HepG2 (cell line): ENCODE measurements around the gene CAMK2D. TPM values are rescaled to one million over a fixed set of nuclear protein-coding genes. Genes with fewer than 3 reads are reported as not detected.
"Not testable (repeated sequence)": the region's sequence is repeated elsewhere in the genome, so short reads cannot be mapped to it uniquely, and the experiment has no call there.

ENCODE experiments used
- ATAC-seq: fragments of 200-7000 bp; cut with Tn5 transposase; 3 replicates; pipeline ENCODE4 v1.9.1; 2020; ENCODE audit warnings: mild to moderate bottlenecking, moderate library complexity
- BruUV-seq: library from RNA; stranded (reverse); fragments of 400-500 nt; replicated peaks from 2 replicates; lab custom pipeline; 2021; lab: Mats Ljungman, UMichigan
- CTCF ChIA-PET: fragments of 300-600 bp; formaldehyde crosslinking; extraction: SDS; loops from one replicate; lab custom pipeline; 2021; ENCODE audit warnings: low total read pairs, inconsistent platforms, low intra/inter-chr PET ratio; lab: Yijun Ruan, JAX
- POLR2A ChIA-PET: fragments of 350-600 bp; sonication (Branson Sonifier 250); formaldehyde crosslinking; loops from one replicate; lab custom pipeline; 2020; ENCODE audit warnings: antibody characterized with exemption, inconsistent platforms; lab: Yijun Ruan, JAX
- DNase-seq: peaks from one replicate; pipeline ENCODE4 v3.0.0-alpha.2; 2015; ENCODE audit warnings: low spot score
- FAIRE-seq: peaks from 3 replicates; lab custom pipeline; 2011; peaks lifted over from hg19 to GRCh38; lab: Jason Lieb, UNC
- H2AFZ ChIP-seq: one replicate; pipeline ENCODE4 v1.6.1; 2011; ENCODE audit warnings: low read length, inconsistent platforms
- H3K27ac ChIP-seq: fragments of 300-600 bp; 3 replicates; pipeline ENCODE4 v1.8.0; 2011; ENCODE audit warnings: mixed run types, mild to moderate bottlenecking, mixed read lengths, low read length, inconsistent platforms; ENCODE audit not compliant: insufficient read depth; ENCODE audit errors: extremely low read length
- H3K27me3 ChIP-seq, 2 experiments: fragments of 200-600 bp in 1 of 2; 2 replicates in 1 of 2; 3 replicates in 1 of 2; pipeline versions ENCODE4 v1.6.0 to v1.8.0; 2011; ENCODE audit warnings: low read length in 2 of 2, mild to moderate bottlenecking in 2 of 2, moderate library complexity in 2 of 2, inconsistent platforms in 1 of 2; ENCODE audit not compliant: insufficient read depth in 2 of 2, control insufficient read depth in 1 of 2
- H3K36me3 ChIP-seq, 2 experiments: fragments of 200-600 bp in 1 of 2; replicated peaks in 1 of 2; 2 replicates in 1 of 2; 3 replicates in 1 of 2; pipeline versions ENCODE4 v1.5.1 to v1.8.0; 2011; ENCODE audit warnings: low read length in 2 of 2, inconsistent platforms in 1 of 2; ENCODE audit not compliant: insufficient read depth in 2 of 2, control insufficient read depth in 1 of 2
- H3K4me1 ChIP-seq: 2 replicates; pipeline ENCODE4 v1.5.1; 2012; ENCODE audit warnings: low read length, inconsistent platforms; ENCODE audit not compliant: insufficient read depth
- H3K4me2 ChIP-seq: 2 replicates; pipeline ENCODE4 v1.6.0; 2011; ENCODE audit warnings: low read depth, low read length, inconsistent platforms
- H3K4me3 ChIP-seq, 3 experiments: fragments of 200-600 bp in 1 of 3; sonication (generic), shearing (Covaris generic) in 1 of 3; replicated peaks in 1 of 3; 2 replicates each; pipeline ENCODE4 v1.5.1; 2011 to 2016; ENCODE audit warnings: low read length in 3 of 3, inconsistent platforms in 2 of 3, low read depth in 2 of 3, mild to moderate bottlenecking in 2 of 3, control low read depth in 1 of 3, mixed read lengths in 1 of 3; ENCODE audit not compliant: insufficient read depth in 1 of 3
- H3K79me2 ChIP-seq: one replicate; pipeline ENCODE4 v1.6.1; 2011; ENCODE audit warnings: low read length, inconsistent platforms; ENCODE audit not compliant: insufficient read depth
- H3K9ac ChIP-seq: 2 replicates; pipeline ENCODE4 v1.6.0; 2011; ENCODE audit warnings: mild to moderate bottlenecking, low read depth, low read length, inconsistent platforms; ENCODE audit not compliant: insufficient read depth
- H3K9me3 ChIP-seq: 2 replicates; pipeline ENCODE4 v1.5.1; 2012; ENCODE audit warnings: mild to moderate bottlenecking, low read length
- H4K20me1 ChIP-seq: 2 replicates; pipeline ENCODE4 v1.6.0; 2011; ENCODE audit warnings: inconsistent platforms, mild to moderate bottlenecking, low read length, moderate library complexity; ENCODE audit not compliant: insufficient read depth
- BCL6 ChIP-seq: IDR thresholded peaks from 2 replicates; pipeline ENCODE4 v1.6.1; 2016; ENCODE audit warnings: missing genetic modification reagents, missing compliant biosample characterization
- E2F1 ChIP-seq: sonication (generic); formaldehyde crosslinking; IDR thresholded peaks from 2 replicates; pipeline ENCODE4 v1.5.0; 2020; ENCODE audit warnings: missing genetic modification reagents
- EP300 ChIP-seq, 3 experiments: sonication (generic) in 1 of 3; formaldehyde crosslinking in 1 of 3; IDR thresholded peaks; 2 replicates each; pipeline versions ENCODE4 v1.5.1 to v1.6.1; 2011 to 2020; ENCODE audit warnings: low read depth in 2 of 3, low read length in 2 of 3, borderline replicate concordance in 1 of 3, improper control_type of control experiment in 1 of 3, mild to moderate bottlenecking in 1 of 3, missing genetic modification reagents in 1 of 3, moderate library complexity in 1 of 3
- FOXA1 ChIP-seq, 2 experiments: fragments of 450-650 bp in 1 of 2; sonication (generic) in 1 of 2; formaldehyde crosslinking in 1 of 2; IDR thresholded peaks; 2 replicates each; pipeline versions ENCODE4 v1.4.0 to v1.6.1; 2016 to 2020; ENCODE audit warnings: missing genetic modification reagents in 1 of 2
- FOXJ3 ChIP-seq: sonication (generic); formaldehyde crosslinking; IDR thresholded peaks from 2 replicates; pipeline ENCODE4 v1.4.0; 2020; ENCODE audit warnings: missing genetic modification reagents, mild to moderate bottlenecking, borderline replicate concordance
- GATA4 ChIP-seq: sonication (generic); IDR thresholded peaks from 2 replicates; pipeline ENCODE4 v1.6.1; 2016; ENCODE audit warnings: antibody characterized with exemption, low read depth, borderline replicate concordance
- GATAD2A ChIP-seq: IDR thresholded peaks from 2 replicates; pipeline ENCODE4 v1.6.1; 2016
- HNF4A ChIP-seq: sonication (generic); formaldehyde crosslinking; IDR thresholded peaks from 2 replicates; pipeline ENCODE4 v1.4.0; 2020; ENCODE audit warnings: missing genetic modification reagents
- KDM1A ChIP-seq: IDR thresholded peaks from 2 replicates; pipeline ENCODE4 v1.6.1; 2016; ENCODE audit warnings: missing compliant biosample characterization
- KDM5B ChIP-seq: sonication (generic); formaldehyde crosslinking; IDR thresholded peaks from 2 replicates; pipeline ENCODE4 v1.4.0; 2020; ENCODE audit warnings: missing genetic modification reagents, mild to moderate bottlenecking, borderline replicate concordance
- MAFK ChIP-seq, 2 experiments: IDR thresholded peaks in 1 of 2; conservative IDR thresholded peaks in 1 of 2; 2 replicates each; pipeline ENCODE4 v1.6.1; 2011; ENCODE audit warnings: improper control_type of control experiment in 2 of 2, low read length in 2 of 2
- MIER3 ChIP-seq: IDR thresholded peaks from 2 replicates; pipeline ENCODE4 v1.6.1; 2016; ENCODE audit warnings: missing compliant biosample characterization, borderline replicate concordance
- NFKB2 ChIP-seq: sonication (generic); formaldehyde crosslinking; IDR thresholded peaks from 2 replicates; pipeline ENCODE4 v1.4.0; 2020; ENCODE audit warnings: missing genetic modification reagents, borderline replicate concordance
- PAXIP1 ChIP-seq: sonication (generic); formaldehyde crosslinking; conservative IDR thresholded peaks from 2 replicates; pipeline ENCODE4 v1.4.0; 2020; ENCODE audit warnings: mild to moderate bottlenecking, missing genetic modification reagents, moderate library complexity
- SOX5 ChIP-seq: IDR thresholded peaks from 2 replicates; pipeline ENCODE4 v1.6.1; 2016; ENCODE audit warnings: borderline replicate concordance
- TARDBP ChIP-seq: sonication (generic); formaldehyde crosslinking; IDR thresholded peaks from 2 replicates; pipeline ENCODE4 v1.8.0; 2022; ENCODE audit warnings: mild to moderate bottlenecking, missing genetic modification reagents
- ZMYM4 ChIP-seq: sonication (generic); formaldehyde crosslinking; IDR thresholded peaks from 2 replicates; pipeline ENCODE4 v1.8.1; 2023; ENCODE audit warnings: mild to moderate bottlenecking, missing genetic modification reagents
- ZNF253 ChIP-seq: sonication (generic); formaldehyde crosslinking; IDR thresholded peaks from 2 replicates; pipeline ENCODE4 v1.8.0; 2022; ENCODE audit warnings: mild to moderate bottlenecking, missing genetic modification reagents, borderline replicate concordance
- ZNF674 ChIP-seq: sonication (generic); formaldehyde crosslinking; IDR thresholded peaks from 2 replicates; pipeline ENCODE4 v1.5.0; 2020; ENCODE audit warnings: low read depth, mild to moderate bottlenecking, missing genetic modification reagents
- WGBS: methylation state at CpG from one replicate; pipeline ENCODE4 v1.1.6; 2017; ENCODE audit warnings: low lambda C conversion rate; 5-methylcytosine and 5-hydroxymethylcytosine counted together
- in situ Hi-C: cut with HindIII; loops from 2 replicates; pipeline ENCODE4 v1.10.0; 2017; ENCODE audit warnings: low pct_unique_long_range_greater_than_20kb; ENCODE audit not compliant: extremely low pct_ligation_motif_present
- intact Hi-C: fragments of 100-400 bp; cut with micrococcal nuclease; formaldehyde crosslinking; loops from one replicate; pipeline ENCODE4 v1.10.0; 2022; ENCODE audit not compliant: unreplicated experiment
- polyA plus RNA-seq, 8 experiments: library from polyadenylated mRNA; depleted of rRNA in 3 of 8; stranded (reverse) in 7 of 8; unstranded in 1 of 8; fragments of >200 nt; fragmentation: Illumina TruSeq in 4 of 8; extraction: Trizol in 4 of 8; gene quantifications; 2 replicates each; pipeline versions ENCODE4 v1.2.1 to v1.2.3, GENCODE V29; 2011 to 2016; ENCODE audit warnings: low read depth in 4 of 8, missing spikeins in 1 of 8, mixed read lengths in 1 of 8; ENCODE audit not compliant: insufficient read depth in 1 of 8
- total RNA-seq, 5 experiments: library from RNA; depleted of rRNA; stranded (reverse); fragments of >200 nt; fragmentation: Illumina TruSeq; extraction: Trizol; gene quantifications; 2 replicates each; pipeline ENCODE4 v1.2.3, GENCODE V29; 2016; ENCODE audit warnings: low read depth in 1 of 5

The CAMK2D gene
- total and polyA plus RNA-seq, 2 of the 13 experiments (the other 11 are each of a cell fraction or from before 2014, with no cell fraction given), result 18.0 to 65.4 TPM

DNA sequence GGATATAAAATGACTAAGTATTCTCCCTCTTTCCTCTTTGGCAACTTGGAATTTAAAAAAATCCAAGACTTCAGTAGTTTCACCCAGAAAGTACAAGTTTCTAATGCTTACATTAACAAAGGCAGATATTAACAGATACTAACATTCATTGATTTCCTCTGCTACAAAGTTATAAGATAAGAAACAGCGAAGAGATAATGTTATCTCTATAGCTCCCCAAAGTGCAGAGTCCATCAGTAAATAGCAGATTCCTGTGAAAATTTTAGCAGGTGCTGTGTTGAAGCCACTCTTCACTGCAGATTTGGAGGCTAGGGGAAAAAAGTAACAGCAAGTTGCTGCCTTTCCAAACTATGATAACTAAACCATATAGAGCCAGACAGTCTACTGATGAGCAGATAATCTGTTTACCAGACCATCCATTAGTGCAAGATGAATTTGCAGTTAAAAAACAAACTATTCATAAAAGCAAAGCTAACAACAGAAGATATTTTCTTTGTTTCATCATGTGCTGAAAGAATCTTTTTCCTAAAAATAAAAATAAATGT, 3.3 kb upstream of the CAMK2D start (continued):
- TF ChIP-seq PAXIP1 (CRISPR knock-in tag) (peak; percentile 68), EP300 (IDR thresholded peaks at IDR 0.05; ENCODE audit: low read depth in 2 of 2, low read length in 2 of 2) (peak in 1 of 2 experiments; percentile 46; a peak in 1 of 4 replicates), EP300 (CRISPR knock-in tag; IDR thresholded peaks at IDR 0.05; ENCODE audit: borderline replicate concordance) (no peak), GATAD2A (CRISPR knock-in tag) (peak; percentile 31; the same call in 1 of the 2 replicates), FOXJ3 (CRISPR knock-in tag) (0 out of 2 replicates have a peak, but pooled peaks have one; percentile 58), BCL6 (CRISPR knock-in tag) (no peak), MIER3 (CRISPR knock-in tag) (no peak), E2F1 (CRISPR knock-in tag) (0 out of 2 replicates have a peak, but pooled peaks have one; percentile 42), KDM5B (no peak), NFKB2 (CRISPR knock-in tag) (no peak), ZMYM4 (CRISPR knock-in tag) (peak; percentile 13; the same call in 1 of the 2 replicates), TARDBP (CRISPR knock-in tag) (0 out of 2 replicates have a peak, but pooled peaks have one; percentile 33), GATA4 (peak; percentile 74; the same call in 1 of the 2 replicates), FOXA1 (IDR thresholded peaks at IDR 0.05) (no peak), FOXA1 (CRISPR knock-in tag; IDR thresholded peaks at IDR 0.05) (0 out of 2 replicates have a peak, but pooled peaks have one; percentile 4), SOX5 (CRISPR knock-in tag) (peak; percentile 34; the same call in 1 of the 2 replicates), KDM1A (CRISPR knock-in tag) (no peak), HNF4A (peak; percentile 83), ZNF674 (CRISPR knock-in tag) (no peak), MAFK (conservative IDR thresholded peaks at IDR 0.05 in 1 of 2, IDR thresholded peaks at IDR 0.05 in 1 of 2; ENCODE audit: low read length in 2 of 2) (no peak), ZNF253 (CRISPR knock-in tag) (no peak)

- in situ Hi-C loops, result loop anchor here (5.0 to 10.0 kb wide), 2 partner anchors 217 to 369 kb away; no protein-coding TSS in a partner anchor
- not testable (repeated sequence) for H3K36me3 ChIP-seq
Observed at GRCh38 chr4:113763923-113764322, 2.4 kb upstream of the CAMK2D start.

More at GRCh38 chr4:113763923-113764322, 2.4 kb upstream of the CAMK2D start:
- H4K20me1 ChIP-seq, DNase-seq, BruUV-seq, H3K9me3 ChIP-seq, FAIRE-seq, ATAC-seq, H3K9ac ChIP-seq, CTCF ChIA-PET, H2AFZ ChIP-seq, H3K27me3 ChIP-seq, H3K4me3 ChIP-seq: not testable (repeated sequence)
- intact Hi-C loops, result loop anchor here (10.0 kb wide), 1 partner anchor 619 kb away; no protein-coding TSS in a partner anchor
- 94% methylated on average over 12 of the region's 12 CpGs for WGBS
- peak overlapping the region; percentile 95 for H3K27ac ChIP-seq
- H3K79me2 ChIP-seq, result peaks cover 21% of the 10 kb centered on the region
- peaks cover 42% of the 10 kb centered on the region for H3K4me1 ChIP-seq
- H3K4me2 ChIP-seq, result peak overlapping the region; percentile 87; the same call in 1 of the 2 replicates
- POLR2A ChIA-PET, result interaction anchor here (0.9 kb wide), 1 partner anchor 368 kb away, joined by 3 read pairs; no protein-coding TSS in a partner anchor
